HG03558 (cell line): ENCODE measurements around the gene C1GALT1C1L.
A peak's percentile ranks its signal among the peaks of the same experiment; 100 is the strongest.
"Not testable (repeated sequence)": the region's sequence is repeated elsewhere in the genome, so short reads cannot be mapped to it uniquely, and the experiment has no call there.

ENCODE experiments used
- ATAC-seq: cut with Tn5 transposase; IDR thresholded peaks from one replicate; pipeline ENCODE4 v1.9.1; 2021; ENCODE audit warnings: moderate number of reproducible peaks; ENCODE audit not compliant: unreplicated experiment; ENCODE audit errors: extremely low read depth

Gene C1GALT1C1L

GRCh38 chr2:43675646-43676321 is 445 bp downstream of the C1GALT1C1L start:
- ATAC-seq: no peak

- no peak for ATAC-seq
Observed at GRCh38 chr2:43657241-43657640, 19.0 kb downstream of the C1GALT1C1L start.

GRCh38 chr2:43653506-43653905 is 22.7 kb downstream of the C1GALT1C1L start:
- ATAC-seq: no peak

- no peak for ATAC-seq
Observed at GRCh38 chr2:43648994-43649701, 27.1 kb downstream of the C1GALT1C1L start.

GRCh38 chr2:43643680-43644079 is 32.5 kb downstream of the C1GALT1C1L start:
- no peak for ATAC-seq

- ATAC-seq: no peak
Observed at GRCh38 chr2:43642363-43642762, 33.9 kb downstream of the C1GALT1C1L start.

- ATAC-seq: peak; percentile 97
Observed at GRCh38 chr2:43637030-43637803, 39.0 kb downstream of the C1GALT1C1L start, which contains the start of gene PLEKHH2. Gene PLEKHH2, plus strand, starts transcription at chr2:43637260. Its CDS starts 7,414 bp downstream, at chr2:43644674.

GRCh38 chr2:43636621-43637020 is 39.6 kb downstream of the C1GALT1C1L start:
- no peak for ATAC-seq

- not testable (repeated sequence) for ATAC-seq
Observed at GRCh38 chr2:43636153-43636552, 40.1 kb downstream of the C1GALT1C1L start.

GRCh38 chr2:43634604-43635306 is 41.5 kb downstream of the C1GALT1C1L start:
- no peak for ATAC-seq

GRCh38 chr2:43631618-43632317 is 44.5 kb downstream of the C1GALT1C1L start:
- ATAC-seq: no peak
